GM12872 (cell line): ENCODE measurements around the gene RPS15.

Experiments
- TF ChIP-seq, protein P1 (sequence below): IDR thresholded peaks from 3 replicates; pipeline ENCODE4 v1.5.1; 2011; ENCODE audit warnings: low read depth, mild to moderate bottlenecking, low read length, moderate library complexity; ENCODE audit not compliant: insufficient read depth

Gene RPS15

GRCh38 chr19:1456121-1456900 lies 18.1 kb downstream of the RPS15 start:
- TF ChIP-seq, protein P1, sequence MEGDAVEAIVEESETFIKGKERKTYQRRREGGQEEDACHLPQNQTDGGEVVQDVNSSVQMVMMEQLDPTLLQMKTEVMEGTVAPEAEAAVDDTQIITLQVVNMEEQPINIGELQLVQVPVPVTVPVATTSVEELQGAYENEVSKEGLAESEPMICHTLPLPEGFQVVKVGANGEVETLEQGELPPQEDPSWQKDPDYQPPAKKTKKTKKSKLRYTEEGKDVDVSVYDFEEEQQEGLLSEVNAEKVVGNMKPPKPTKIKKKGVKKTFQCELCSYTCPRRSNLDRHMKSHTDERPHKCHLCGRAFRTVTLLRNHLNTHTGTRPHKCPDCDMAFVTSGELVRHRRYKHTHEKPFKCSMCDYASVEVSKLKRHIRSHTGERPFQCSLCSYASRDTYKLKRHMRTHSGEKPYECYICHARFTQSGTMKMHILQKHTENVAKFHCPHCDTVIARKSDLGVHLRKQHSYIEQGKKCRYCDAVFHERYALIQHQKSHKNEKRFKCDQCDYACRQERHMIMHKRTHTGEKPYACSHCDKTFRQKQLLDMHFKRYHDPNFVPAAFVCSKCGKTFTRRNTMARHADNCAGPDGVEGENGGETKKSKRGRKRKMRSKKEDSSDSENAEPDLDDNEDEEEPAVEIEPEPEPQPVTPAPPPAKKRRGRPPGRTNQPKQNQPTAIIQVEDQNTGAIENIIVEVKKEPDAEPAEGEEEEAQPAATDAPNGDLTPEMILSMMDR = no peak

- TF ChIP-seq, protein P1 = no peak
These were observed 19.0 kb downstream of the RPS15 start for GRCh38 chr19:1457031-1457739.

DNA sequence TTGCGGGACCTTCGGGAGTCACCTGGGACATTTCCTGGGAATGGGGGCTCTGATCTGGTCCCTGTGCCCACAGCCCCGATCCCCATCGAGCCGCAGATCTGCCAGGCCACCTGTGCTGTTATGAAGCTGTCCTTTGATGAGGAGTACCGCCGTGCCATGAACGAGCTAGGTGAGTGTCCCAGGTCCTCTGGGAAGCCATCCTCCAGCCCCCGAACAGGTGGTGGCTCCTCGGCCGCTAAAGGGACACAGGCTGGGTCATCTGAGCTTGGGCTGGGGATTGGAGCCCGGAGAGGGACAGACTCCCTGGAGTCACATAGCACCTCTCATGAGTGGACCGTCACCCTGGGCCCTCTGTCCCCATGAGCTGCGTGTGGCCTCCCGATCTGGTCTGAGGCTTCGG lies 19.7 kb downstream of the RPS15 start:
- TF ChIP-seq, protein P1 = no peak

GRCh38 chr19:1459479-1459878 lies 21.3 kb downstream of the RPS15 start:
- TF ChIP-seq, protein P1 = no peak

DNA sequence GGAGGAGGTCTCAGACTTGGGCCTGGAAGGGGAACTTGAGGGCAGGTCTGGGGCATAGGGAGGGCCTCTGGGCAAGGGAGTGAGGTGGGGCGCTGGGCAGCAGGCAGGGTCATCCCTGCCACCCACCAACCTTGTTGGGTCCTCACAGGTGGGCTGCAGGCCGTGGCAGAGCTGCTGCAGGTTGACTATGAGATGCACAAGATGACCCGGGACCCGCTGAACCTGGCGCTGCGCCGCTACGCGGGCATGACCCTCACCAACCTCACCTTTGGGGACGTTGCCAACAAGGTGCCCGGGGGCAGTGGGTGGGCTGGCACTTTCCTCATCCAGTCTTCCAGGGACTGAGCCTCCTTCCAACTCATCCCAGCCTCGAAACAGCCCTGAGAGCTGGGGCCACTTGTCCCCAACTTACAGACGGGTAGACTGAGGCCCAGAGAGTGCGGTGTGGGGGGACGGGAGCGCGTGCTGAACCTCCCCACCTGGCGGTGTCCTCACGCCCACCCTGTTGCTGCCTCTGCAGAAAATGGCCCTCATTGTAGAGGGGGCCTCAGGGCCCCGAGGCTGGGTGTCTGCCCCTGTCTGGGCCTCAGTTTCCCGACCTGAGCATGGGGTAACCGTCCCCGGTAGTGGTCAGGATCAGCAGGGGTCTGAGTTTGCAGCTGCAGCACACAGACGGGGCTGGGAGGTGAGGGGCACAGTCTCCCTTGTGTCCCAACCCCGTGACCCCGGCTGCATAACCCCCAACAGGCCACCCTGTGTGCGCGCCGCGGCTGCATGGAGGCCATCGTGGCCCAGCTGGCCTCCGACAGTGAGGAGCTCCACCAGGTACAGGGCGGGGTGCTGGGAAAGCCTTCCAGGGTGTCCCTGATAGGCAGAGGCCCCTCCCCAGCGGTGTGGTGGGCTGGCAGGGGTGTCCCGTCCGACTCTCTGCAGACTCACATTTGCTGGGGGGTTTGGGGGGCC lies 22.1 kb downstream of the RPS15 start:
- TF ChIP-seq, protein P1 = no peak

DNA sequence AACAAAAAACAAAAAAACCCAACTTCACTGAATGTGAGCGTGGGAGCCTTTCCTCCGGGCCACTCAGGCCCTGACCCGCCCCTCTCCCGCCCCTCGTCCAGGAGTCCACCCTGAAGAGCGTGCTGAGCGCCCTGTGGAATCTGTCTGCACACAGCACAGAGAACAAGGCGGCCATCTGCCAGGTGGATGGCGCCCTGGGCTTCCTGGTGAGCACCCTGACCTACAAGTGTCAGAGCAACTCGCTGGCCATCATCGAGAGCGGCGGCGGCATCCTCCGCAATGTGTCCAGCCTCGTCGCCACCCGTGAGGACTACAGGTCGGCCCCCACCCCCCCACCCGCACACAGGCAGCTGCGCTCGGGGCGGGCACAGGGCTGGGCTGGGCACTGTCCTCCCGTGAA lies 23.7 kb downstream of the RPS15 start:
- TF ChIP-seq, protein P1 = no peak
